Prostate gland (tissue), 2 donors: ENCODE data around the gene FAF1. TPM values are rescaled to one million over a fixed set of nuclear protein-coding genes. Genes with fewer than 3 reads are reported as not detected.
A peak's percentile ranks its signal among the peaks of the same experiment; 100 is the strongest.

ENCODE experiments used
- DNase-seq: peaks from one replicate; pipeline ENCODE4 v3.0.0-alpha.2; 2019; ENCODE audit warnings: low spot score
- H3K27ac ChIP-seq, 2 donors: fragments of 200-600 bp; sonication (generic); 2 replicates each; pipeline ENCODE4 v1.5.1; 2017 to 2019
- H3K27me3 ChIP-seq: fragments of 200-600 bp; sonication (generic); replicated peaks from 2 replicates; pipeline ENCODE4 v1.5.1; 2019; ENCODE audit not compliant: insufficient read depth
- H3K36me3 ChIP-seq, 2 donors: fragments of 200-600 bp; sonication (generic); 1 replicate in 1 of 2; 2 replicates in 1 of 2; pipeline versions ENCODE4 v1.5.1 to v1.8.1; 2017 to 2019
- H3K4me1 ChIP-seq: fragments of 200-600 bp; sonication (generic); replicated peaks from 2 replicates; pipeline ENCODE4 v1.5.1; 2019
- H3K4me3 ChIP-seq, 2 donors: fragments of 200-600 bp; sonication (generic); 2 replicates each; pipeline ENCODE4 v1.5.1; 2017 to 2019
- H3K9me3 ChIP-seq: fragments of 200-600 bp; sonication (generic); 2 replicates; pipeline ENCODE4 v1.5.1; 2017
- POLR2A ChIP-seq: fragments of 450-650 bp; IDR thresholded peaks from one replicate; pipeline ENCODE4 v1.6.1; 2016; ENCODE audit warnings: antibody characterized with exemption, mild to moderate bottlenecking
- POLR2AphosphoS5 ChIP-seq: sonication (generic); formaldehyde crosslinking; IDR thresholded peaks from one replicate; pipeline ENCODE4 v1.6.1; 2017; ENCODE audit warnings: antibody characterized with exemption
- WGBS: methylation state at CpG from one replicate; pipeline ENCODE4 v1.1.5; 2018; 5-methylcytosine and 5-hydroxymethylcytosine counted together
- intact Hi-C: fragments of 100-400 bp; cut with DNase I; formaldehyde crosslinking; loops from one replicate; pipeline ENCODE4 v1.14.2; 2022
- total RNA-seq, 2 donors: library from RNA; depleted of rRNA; stranded (reverse); fragments of >200 nt; gene quantifications; one replicate each; pipeline ENCODE4 v1.1.0, GENCODE V29; 2016
- TF ChIP-seq, protein P1 (sequence below), 4 experiments: fragments of 200-600 bp in 2 of 4; fragments of 450-650 bp in 2 of 4; sonication (generic) in 2 of 4; IDR thresholded peaks; 1 replicate in 3 of 4; 2 replicates in 1 of 4; pipeline ENCODE4 v1.5.1; 2016 to 2019; ENCODE audit warnings: antibody characterized with exemption in 4 of 4, mild to moderate bottlenecking in 2 of 4, moderate library complexity in 2 of 4

The FAF1 gene
- total RNA-seq, 2 donors from 2014 or later: 40.4 to 41.5 TPM

DNA sequence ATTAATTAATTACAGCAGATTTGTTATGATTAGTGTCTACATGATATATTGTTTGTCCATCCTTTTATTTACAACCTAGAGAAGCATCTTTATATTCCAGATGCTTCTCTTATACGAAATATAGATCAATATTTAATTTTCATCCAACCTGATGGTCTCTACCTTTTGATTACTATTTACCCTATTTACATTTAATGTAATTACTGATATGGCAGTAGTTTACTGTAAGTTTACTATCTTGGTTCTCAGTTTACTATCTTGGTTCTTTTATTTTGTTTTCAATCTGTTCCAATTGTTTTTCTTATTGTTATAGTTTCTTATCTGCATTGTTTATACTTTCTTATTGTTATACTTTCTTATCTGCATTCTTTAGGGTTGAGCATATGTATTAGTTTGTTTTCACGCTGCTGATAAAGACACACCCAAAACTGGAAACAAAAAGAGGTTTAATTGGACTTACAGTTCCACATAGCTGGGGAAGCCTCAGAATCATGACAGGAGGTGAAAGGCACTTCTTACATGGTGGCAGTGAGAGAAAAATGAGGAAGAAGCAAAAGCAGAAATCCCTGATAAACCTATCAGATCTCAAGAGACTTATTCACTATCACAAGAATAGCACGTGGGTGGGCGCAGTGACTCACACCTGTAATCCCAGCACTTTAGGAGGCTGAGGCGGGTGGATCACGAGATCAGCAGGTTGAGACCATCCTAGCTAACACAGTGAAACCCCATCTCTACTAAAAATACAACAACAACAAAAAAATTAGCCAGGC lies 28.9 kb downstream of the FAF1 start:
- WGBS: 93% methylated on average over 6 of the region's 6 CpGs
- Histone ChIP-seq H3K27ac (no peak overlapping the region), H3K9me3 (no peaks in the 10 kb centered on the region), H3K36me3 (no peaks in the 10 kb centered on the region), H3K4me3 (no peak overlapping the region), H3K27me3 (no peaks in the 10 kb centered on the region), H3K4me1 (no peaks in the 10 kb centered on the region)
- intact Hi-C loops: no loop called here
- DNase-seq: no peak
- TF ChIP-seq POLR2AphosphoS5 (no peak), POLR2A (no peak)
- TF ChIP-seq, protein P1, sequence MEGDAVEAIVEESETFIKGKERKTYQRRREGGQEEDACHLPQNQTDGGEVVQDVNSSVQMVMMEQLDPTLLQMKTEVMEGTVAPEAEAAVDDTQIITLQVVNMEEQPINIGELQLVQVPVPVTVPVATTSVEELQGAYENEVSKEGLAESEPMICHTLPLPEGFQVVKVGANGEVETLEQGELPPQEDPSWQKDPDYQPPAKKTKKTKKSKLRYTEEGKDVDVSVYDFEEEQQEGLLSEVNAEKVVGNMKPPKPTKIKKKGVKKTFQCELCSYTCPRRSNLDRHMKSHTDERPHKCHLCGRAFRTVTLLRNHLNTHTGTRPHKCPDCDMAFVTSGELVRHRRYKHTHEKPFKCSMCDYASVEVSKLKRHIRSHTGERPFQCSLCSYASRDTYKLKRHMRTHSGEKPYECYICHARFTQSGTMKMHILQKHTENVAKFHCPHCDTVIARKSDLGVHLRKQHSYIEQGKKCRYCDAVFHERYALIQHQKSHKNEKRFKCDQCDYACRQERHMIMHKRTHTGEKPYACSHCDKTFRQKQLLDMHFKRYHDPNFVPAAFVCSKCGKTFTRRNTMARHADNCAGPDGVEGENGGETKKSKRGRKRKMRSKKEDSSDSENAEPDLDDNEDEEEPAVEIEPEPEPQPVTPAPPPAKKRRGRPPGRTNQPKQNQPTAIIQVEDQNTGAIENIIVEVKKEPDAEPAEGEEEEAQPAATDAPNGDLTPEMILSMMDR (IDR thresholded peaks at IDR 0.05): no peak

GRCh38 chr1:50930193-50930592 lies 29.9 kb downstream of the FAF1 start:
- Histone ChIP-seq H3K4me1 (no peaks in the 10 kb centered on the region), H3K27ac (no peak overlapping the region), H3K9me3 (no peaks in the 10 kb centered on the region), H3K4me3 (no peak overlapping the region), H3K27me3 (no peaks in the 10 kb centered on the region), H3K36me3 (no peaks in the 10 kb centered on the region)
- TF ChIP-seq POLR2AphosphoS5: no peak
- TF ChIP-seq POLR2A: no peak
- TF ChIP-seq, protein P1 (IDR thresholded peaks at IDR 0.05): no peak
- intact Hi-C loops: no loop called here
- DNase-seq: no peak

GRCh38 chr1:50929376-50929958 lies 30.6 kb downstream of the FAF1 start:
- intact Hi-C loops: no loop called here
- Histone ChIP-seq H3K4me1 (no peaks in the 10 kb centered on the region), H3K4me3 (no peak overlapping the region), H3K9me3 (no peaks in the 10 kb centered on the region), H3K27ac (no peak overlapping the region), H3K36me3 (no peaks in the 10 kb centered on the region), H3K27me3 (no peaks in the 10 kb centered on the region)
- TF ChIP-seq POLR2A (no peak), POLR2AphosphoS5 (no peak)
- TF ChIP-seq, protein P1 (IDR thresholded peaks at IDR 0.05): peak in 3 of 4 experiments; percentile 56 to 64 (median 56)
- 34% methylated on average over 2 of the region's 2 CpGs for WGBS
- DNase-seq: no peak

DNA sequence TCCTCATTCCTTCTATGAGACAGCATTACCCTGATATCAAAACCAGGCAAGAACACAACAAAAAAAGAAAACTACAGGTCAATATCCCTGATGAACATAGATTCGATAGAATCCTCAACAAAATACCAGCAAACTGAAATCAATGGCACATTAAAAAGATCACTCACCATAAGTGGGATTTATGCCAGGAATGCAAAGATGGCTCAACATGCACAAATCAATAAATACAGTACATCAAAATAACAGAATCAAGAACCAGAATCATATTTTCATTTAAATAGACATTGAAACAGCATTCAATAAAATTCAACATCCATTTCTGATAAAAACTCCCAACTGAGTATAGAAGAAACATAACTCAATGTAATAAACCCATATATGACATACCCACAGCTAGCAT lies 36.5 kb downstream of the FAF1 start:
- WGBS: 97% methylated on average over 1 of the region's 1 CpG
- H3K4me3 ChIP-seq: no peak overlapping the region
- TF ChIP-seq POLR2AphosphoS5 (no peak), POLR2A (no peak)
- TF ChIP-seq, protein P1 (IDR thresholded peaks at IDR 0.05): no peak
- DNase-seq: no peak
- no peaks in the 10 kb centered on the region for H3K36me3 ChIP-seq
- no peaks in the 10 kb centered on the region for H3K27me3 ChIP-seq
- intact Hi-C loops: no loop called here
- H3K4me1 ChIP-seq: no peaks in the 10 kb centered on the region
- H3K9me3 ChIP-seq: no peaks in the 10 kb centered on the region
- no peak overlapping the region for H3K27ac ChIP-seq

DNA sequence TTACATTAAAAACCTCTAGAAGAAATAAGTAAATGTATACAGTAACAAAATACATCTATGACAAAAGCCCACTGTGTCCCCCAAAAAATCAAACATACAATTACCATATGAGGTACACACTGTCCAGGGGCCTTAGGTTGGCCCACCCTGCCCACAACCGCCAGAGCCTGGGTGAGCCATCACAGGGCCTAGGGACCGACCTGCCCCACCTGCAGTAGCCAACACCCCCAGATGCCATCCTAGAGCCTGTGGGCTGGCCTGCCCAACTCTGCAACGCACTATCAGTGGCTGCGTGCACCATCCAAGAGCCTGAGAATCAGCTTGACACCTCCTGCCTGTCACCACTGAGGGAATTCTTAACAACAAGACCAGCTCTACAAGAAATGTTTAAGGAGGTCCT lies 39.0 kb downstream of the FAF1 start:
- no peak overlapping the region for H3K27ac ChIP-seq
- intact Hi-C loops: no loop called here
- 98% methylated on average over 4 of the region's 4 CpGs for WGBS
- TF ChIP-seq POLR2A: no peak
- TF ChIP-seq POLR2AphosphoS5: no peak
- TF ChIP-seq, protein P1 (IDR thresholded peaks at IDR 0.05): no peak
- DNase-seq: no peak
- no peaks in the 10 kb centered on the region for H3K27me3 ChIP-seq
- no peaks in the 10 kb centered on the region for H3K36me3 ChIP-seq
- no peaks in the 10 kb centered on the region for H3K9me3 ChIP-seq
- no peak overlapping the region for H3K4me3 ChIP-seq
- H3K4me1 ChIP-seq: no peaks in the 10 kb centered on the region
